ENCODE results near the gene PDXP. TPM values are rescaled to one million over a fixed set of nuclear protein-coding genes. Genes with fewer than 3 reads are reported as not detected.

Gene PDXP
- total RNA-seq, 1 experiment from 2014 or later: 42.7 TPM

- no peak overlapping the region for H2AFZ ChIP-seq (ENCODE audit: low read depth, low read length, poor library complexity, severe bottlenecking)
- RAD21 ChIA-PET (ENCODE audit: low non-redundant PET in 1 of 2, low total read pairs in 2 of 2, uncharacterized antibody in 2 of 2, unreplicated experiment in 2 of 2): no interaction called here
- no peak overlapping the region for H3K27ac ChIP-seq (ENCODE audit: low read depth, low read length)
- ATAC-seq (no peak), DNase-seq (ENCODE audit: low read depth, low spot score) (no peak)
- no peaks in the 10 kb centered on the region for H3K9me2 ChIP-seq (ENCODE audit: insufficient read depth)
- intact Hi-C loops (cut with micrococcal nuclease): loop anchor here (5.0 kb wide), 1 partner anchor 157 kb away; no protein-coding TSS in a partner anchor
- H3K27me3 ChIP-seq (ENCODE audit: insufficient read depth, low read length): no peaks in the 10 kb centered on the region
- TF ChIP-seq SP1 (IDR thresholded peaks at IDR 0.05; ENCODE audit: low read depth) (no peak), ZFX (IDR thresholded peaks at IDR 0.05) (no peak), CBX3 (IDR thresholded peaks at IDR 0.05; ENCODE audit: low read depth) (no peak), JUND (IDR thresholded peaks at IDR 0.05) (no peak), POLR2A (IDR thresholded peaks at IDR 0.05; ENCODE audit: borderline replicate concordance, extremely low read depth, insufficient read depth, insufficient read length) (no peak), EZH2 (IDR thresholded peaks at IDR 0.05) (no peak), RAD21 (IDR thresholded peaks at IDR 0.05; ENCODE audit: low read depth) (no peak), REST (IDR thresholded peaks at IDR 0.05; ENCODE audit: low read depth) (no peak), ZNF274 (IDR thresholded peaks at IDR 0.05; ENCODE audit: low read depth, low read length) (no peak), SIN3A (IDR thresholded peaks at IDR 0.05; ENCODE audit: low read depth) (no peak), FOSL1 (IDR thresholded peaks at IDR 0.05; ENCODE audit: low read depth) (no peak), POLR2AphosphoS5 (IDR thresholded peaks at IDR 0.05; ENCODE audit: low read depth, low read length) (no peak)
- no TSS peak for BruUV-seq (replicated peaks)
- H3K36me3 ChIP-seq (ENCODE audit: control insufficient read depth in 1 of 2, insufficient read depth in 2 of 2, low read length in 2 of 2): no peaks in the 10 kb centered on the region; a peak in 1 of 4 replicates
- no peaks in the 10 kb centered on the region for H3K9me3 ChIP-seq (ENCODE audit: control insufficient read depth in 1 of 2, insufficient read depth in 1 of 2, low read depth in 1 of 2, low read length in 2 of 2)
- CTCF ChIA-PET: interaction anchor here (5.6 kb wide), 1 partner anchor 8 kb away, joined by 30 read pairs; no protein-coding TSS in a partner anchor
- no peak overlapping the region for H3K4me2 ChIP-seq (ENCODE audit: low read length)
- no peak overlapping the region for H3K4me3 ChIP-seq (replicated peaks in 1 of 2; ENCODE audit: low read depth in 1 of 2, low read length in 2 of 2)
- H3K79me2 ChIP-seq (ENCODE audit: insufficient read depth, low read length): peaks cover 6% of the 10 kb centered on the region; the same call in 1 of the 2 replicates
- POLR2A ChIA-PET: no interaction called here
- H3K9ac ChIP-seq (ENCODE audit: low read length): no peak overlapping the region
- no peaks in the 10 kb centered on the region for H4K20me1 ChIP-seq (ENCODE audit: insufficient read depth)
- peaks cover 23 to 46% of the 10 kb centered on the region in 2 experiments; a peak in 3 of 4 replicates for H3K4me1 ChIP-seq (ENCODE audit: control insufficient read depth in 1 of 2, insufficient read depth in 2 of 2, low read length in 2 of 2)
These were observed 23.4 kb upstream of the PDXP start for GRCh38 chr22:37635157-37635556.

All from HCT116 (cell line).